SK-N-SH treated with all-trans-retinoic acid at 6 μM for 48 hours (cell line): ENCODE measurements around the gene SRRT.

Source experiments
- ARNTL ChIP-seq: fragments of 450-650 bp; formaldehyde crosslinking; IDR thresholded peaks from 2 replicates; pipeline ENCODE4 v1.5.0; 2020; ENCODE audit warnings: low read depth, mild to moderate bottlenecking, moderate library complexity, borderline replicate concordance
- CSDC2 ChIP-seq: fragments of 250-450 bp; sonication (Bioruptor Pico); IDR thresholded peaks from 2 replicates; pipeline ENCODE4 v1.5.0; 2020; ENCODE audit warnings: mild to moderate bottlenecking, moderate library complexity
- ESRRG ChIP-seq: fragments of 250-450 bp; sonication (Bioruptor Pico); IDR thresholded peaks from 2 replicates; pipeline ENCODE4 v1.6.1; 2021; ENCODE audit warnings: mild to moderate bottlenecking
- OSR1 ChIP-seq: fragments of 250-450 bp; sonication (Bioruptor Pico); IDR thresholded peaks from 2 replicates; pipeline ENCODE4 v1.8.0; 2022; ENCODE audit warnings: moderate library complexity, mild to moderate bottlenecking, inconsistent platforms
- PATZ1 ChIP-seq: fragments of 250-450 bp; sonication (Bioruptor Pico); IDR thresholded peaks from 2 replicates; pipeline ENCODE4 v1.8.0; 2020; ENCODE audit warnings: mild to moderate bottlenecking, moderate library complexity, borderline replicate concordance
- POU6F1 ChIP-seq: fragments of 250-450 bp; sonication (Bioruptor Pico); IDR thresholded peaks from 2 replicates; pipeline ENCODE4 v1.8.0; 2021; ENCODE audit warnings: low read depth, mild to moderate bottlenecking, moderate library complexity, borderline replicate concordance
- RARB ChIP-seq: fragments of 250-450 bp; sonication (Bioruptor Pico); IDR thresholded peaks from 2 replicates; pipeline ENCODE4 v1.8.0; 2021; ENCODE audit warnings: mild to moderate bottlenecking, moderate library complexity
- SNAI2 ChIP-seq: fragments of 250-450 bp; sonication (Bioruptor Pico); IDR thresholded peaks from 2 replicates; pipeline ENCODE4 v1.5.0; 2020; ENCODE audit warnings: mild to moderate bottlenecking, moderate library complexity
- TCF4 ChIP-seq: fragments of 250-450 bp; sonication (Bioruptor Pico); IDR thresholded peaks from 2 replicates; pipeline ENCODE4 v1.8.0; 2021; ENCODE audit warnings: mild to moderate bottlenecking, moderate library complexity, borderline replicate concordance
- ZFP3 ChIP-seq: fragments of 250-450 bp; sonication (Bioruptor Pico); IDR thresholded peaks from 2 replicates; pipeline ENCODE4 v1.5.0; 2020; ENCODE audit warnings: mild to moderate bottlenecking, moderate library complexity
- ZFP30 ChIP-seq: fragments of 450-650 bp; formaldehyde crosslinking; IDR thresholded peaks from 2 replicates; pipeline ENCODE4 v1.5.0; 2022; ENCODE audit warnings: mild to moderate bottlenecking, moderate library complexity
- ZNF565 ChIP-seq: fragments of 450-650 bp; formaldehyde crosslinking; conservative IDR thresholded peaks from 2 replicates; pipeline ENCODE4 v1.5.0; 2020; ENCODE audit warnings: low read depth, mild to moderate bottlenecking, moderate library complexity

GRCh38 chr7:100839361-100839760 lies 35.5 kb upstream of the SRRT start:
- no peak for TF ChIP-seq PATZ1 (CRISPR knock-in tag)
- TF ChIP-seq ARNTL (CRISPR knock-in tag), result no peak
- no peak for TF ChIP-seq OSR1 (CRISPR knock-in tag)
- TF ChIP-seq TCF4 (CRISPR knock-in tag), result no peak
- no peak for TF ChIP-seq CSDC2 (CRISPR knock-in tag)
- TF ChIP-seq RARB (CRISPR knock-in tag), result no peak
- TF ChIP-seq ZFP3, result no peak
- TF ChIP-seq SNAI2 (CRISPR knock-in tag), result no peak
- TF ChIP-seq ESRRG (CRISPR knock-in tag), result no peak
- no peak for TF ChIP-seq POU6F1
- no peak for TF ChIP-seq ZNF565 (CRISPR knock-in tag)
- TF ChIP-seq ZFP30 (CRISPR knock-in tag), result no peak
